HG03521 (cell line): ENCODE data around the gene PCSK2.

Source experiments
- ATAC-seq: cut with Tn5 transposase; IDR thresholded peaks from one replicate; pipeline ENCODE4 v1.9.1; 2021; ENCODE audit warnings: mild to moderate bottlenecking, moderate library complexity; ENCODE audit not compliant: unreplicated experiment

The PCSK2 gene

GRCh38 chr20:17524560-17524959, 297.7 kb downstream of the PCSK2 start:
- no peak for ATAC-seq

DNA sequence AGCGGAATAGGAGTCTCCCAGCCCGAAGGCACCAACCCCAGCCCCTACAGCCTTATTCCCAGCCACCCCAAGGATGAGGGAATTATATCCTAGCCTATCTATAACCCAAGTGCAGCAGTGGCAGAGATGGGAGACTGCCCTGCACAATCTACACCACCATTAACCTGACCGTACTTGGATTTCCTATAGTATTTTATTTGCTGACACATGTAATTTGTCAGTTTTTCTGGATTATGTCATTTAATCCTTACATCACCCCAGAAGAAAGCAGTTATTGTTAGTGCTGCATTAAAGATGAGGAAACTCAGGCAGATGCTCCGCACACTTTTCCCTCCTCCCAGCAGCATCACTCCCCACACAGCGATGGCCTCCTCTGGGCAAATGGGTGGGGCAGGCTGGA, 298.3 kb downstream of the PCSK2 start:
- ATAC-seq = no peak

GRCh38 chr20:17525650-17526049, 298.8 kb downstream of the PCSK2 start:
- ATAC-seq = no peak

GRCh38 chr20:17529586-17529985, 302.7 kb downstream of the PCSK2 start:
- no peak for ATAC-seq

- ATAC-seq = no peak
Measured at GRCh38 chr20:17530153-17530552, 303.3 kb downstream of the PCSK2 start.

GRCh38 chr20:17530716-17531664, 304.1 kb downstream of the PCSK2 start, which contains the start of gene BFSP1:
BFSP1 (minus strand) TSS chr20:17531379; CDS start chr20:17531329, 50 bp downstream.
- no peak for ATAC-seq

GRCh38 chr20:17531665-17532025, 304.8 kb downstream of the PCSK2 start:
- no peak for ATAC-seq

DNA sequence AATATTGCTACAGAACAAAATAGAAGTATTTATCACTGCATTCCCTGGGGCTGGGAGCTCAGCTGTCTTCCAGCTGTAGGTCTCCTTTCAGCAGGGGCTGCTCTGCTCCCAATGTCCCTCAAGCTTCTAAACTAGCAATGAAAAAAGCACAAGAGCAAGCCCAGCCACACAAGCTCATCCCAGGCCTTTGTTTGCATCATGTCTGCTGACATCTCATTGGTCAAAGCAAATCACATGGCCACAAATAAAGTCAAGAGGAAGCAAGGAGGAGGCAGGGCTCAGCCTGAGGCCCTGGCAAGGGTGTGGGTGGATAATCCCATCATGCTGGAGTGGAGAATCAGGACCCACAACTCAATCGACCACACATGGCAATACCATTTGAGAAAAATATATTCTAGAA, 306.6 kb downstream of the PCSK2 start:
- ATAC-seq = no peak

DNA sequence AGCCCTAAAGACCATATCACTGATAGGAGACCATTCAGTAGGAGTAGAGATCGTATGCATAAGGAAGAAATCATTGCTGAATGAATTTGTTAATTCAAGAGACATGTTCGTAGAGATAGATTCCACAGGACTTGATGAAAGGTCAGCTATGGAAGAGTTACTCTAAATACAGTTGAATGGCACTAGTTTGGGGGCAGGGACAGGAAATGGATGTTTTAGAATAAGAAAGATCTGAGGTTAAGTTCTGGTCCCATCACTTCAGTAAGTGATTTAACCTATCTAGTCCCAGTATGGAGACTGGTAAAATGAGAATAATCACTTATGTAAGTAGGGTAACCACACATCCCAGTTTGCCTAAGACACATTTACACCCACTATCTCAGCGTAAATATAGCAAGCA, 307.2 kb downstream of the PCSK2 start:
- ATAC-seq = no peak
